Medulla oblongata (tissue), 1 donor: Measurements from ENCODE around the gene IZUMO4.
A peak's percentile ranks its signal among the peaks of the same experiment; 100 is the strongest.

Source experiments
- DNase-seq: peaks from one replicate; pipeline ENCODE4 v3.0.0-alpha.2; 2015; ENCODE audit errors: extremely low spot score

Gene IZUMO4

GRCh38 chr19:2096480-2097202, at the start of gene IZUMO4:
Gene IZUMO4 (plus strand): TSS chr19:2096915. CDS start chr19:2096946, 31 bp downstream.
- DNase-seq, result peak; percentile 98

GRCh38 chr19:2047076-2047448, 49.7 kb upstream of the IZUMO4 start:
- no peak for DNase-seq

GRCh38 chr19:2047449-2048103, 49.1 kb upstream of the IZUMO4 start:
- no peak for DNase-seq

GRCh38 chr19:2048104-2048958, 48.4 kb upstream of the IZUMO4 start:
- no peak for DNase-seq

GRCh38 chr19:2048959-2049740, 47.6 kb upstream of the IZUMO4 start:
- DNase-seq, result no peak

GRCh38 chr19:2049741-2050348, 46.9 kb upstream of the IZUMO4 start:
- peak; percentile 89 for DNase-seq

GRCh38 chr19:2050349-2050990, 46.2 kb upstream of the IZUMO4 start:
- DNase-seq, result no peak

- peak; percentile 95 for DNase-seq
Measured at GRCh38 chr19:2050991-2051772, 45.5 kb upstream of the IZUMO4 start, which contains the start of gene MKNK2. Gene MKNK2 (minus strand): TSS chr19:2051244. CDS start chr19:2050851, 393 bp downstream.

- no peak for DNase-seq
Measured at GRCh38 chr19:2051773-2052704, 44.7 kb upstream of the IZUMO4 start.

- no peak for DNase-seq
Measured at GRCh38 chr19:2053601-2054389, 42.9 kb upstream of the IZUMO4 start.

GRCh38 chr19:2054763-2055162, 42.0 kb upstream of the IZUMO4 start:
- no peak for DNase-seq

- no peak for DNase-seq
Measured at GRCh38 chr19:2055931-2056836, 40.5 kb upstream of the IZUMO4 start.

- DNase-seq, result no peak
Measured at GRCh38 chr19:2056837-2057192, 39.9 kb upstream of the IZUMO4 start.

- no peak for DNase-seq
Measured at GRCh38 chr19:2057484-2058469, 38.9 kb upstream of the IZUMO4 start.

- DNase-seq, result no peak
Measured at GRCh38 chr19:2058570-2059421, 37.9 kb upstream of the IZUMO4 start.
